Measurements from ENCODE around the gene PUS1.
A peak's percentile ranks its signal among the peaks of the same experiment; 100 is the strongest.
"Not testable (repeated sequence)": the region's sequence is repeated elsewhere in the genome, so short reads cannot be mapped to it uniquely, and the experiment has no call there.

The PUS1 gene

DNA sequence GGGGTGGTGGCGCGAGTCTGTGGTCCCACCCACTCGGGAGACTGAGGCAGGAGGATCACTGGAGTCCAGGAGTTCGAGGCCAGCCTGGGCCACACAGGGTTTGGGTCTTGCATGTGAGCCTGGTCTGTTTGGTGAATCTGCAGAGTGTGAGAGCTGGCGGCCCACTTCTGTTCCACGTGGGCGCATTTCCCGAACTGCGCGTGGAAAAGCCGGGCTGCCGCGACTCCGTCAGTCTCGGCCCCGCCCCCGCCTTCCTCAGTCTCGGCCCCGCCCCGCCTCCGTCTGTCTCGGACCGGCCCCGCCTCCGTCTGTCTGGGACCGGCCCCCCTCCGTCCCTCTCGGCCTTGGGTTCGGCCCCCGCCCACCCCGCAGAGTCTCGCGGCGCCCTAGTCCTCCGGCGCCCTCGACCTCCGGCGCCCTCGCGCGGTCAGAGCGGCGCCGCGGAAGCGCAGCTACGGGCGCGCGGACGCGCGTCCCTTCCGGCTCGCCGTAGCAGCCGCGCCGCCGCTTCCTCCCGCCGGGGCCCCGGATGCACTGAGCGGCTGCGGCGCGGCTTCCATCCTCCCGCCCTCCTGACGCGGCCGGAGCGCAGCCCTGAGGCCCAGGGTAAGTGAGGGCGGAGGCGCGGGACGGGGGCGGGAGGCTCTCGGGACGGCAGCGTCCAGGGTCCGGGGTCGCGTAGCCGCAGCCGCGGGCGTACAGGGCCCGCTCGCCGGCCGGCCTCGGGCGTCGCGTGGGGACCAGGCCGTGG lies 20.5 kb downstream of the PUS1 start, which contains the start of gene EP400:
Gene EP400 (plus strand): TSS at position 512 of the 751 bp plus-strand sequence. CDS start 10,678 bp downstream, outside the sequence.
- H3K4me3 Mint-ChIP-seq, result peak within 1 kb of the TSS; percentile 90
- H3K4me1 Mint-ChIP-seq (ENCODE audit: low read depth), result peaks cover 38% of the 10 kb centered on the region
- no peaks in the 10 kb centered on the region for H3K9me3 Mint-ChIP-seq (ENCODE audit: low read depth)
- H3K27me3 Mint-ChIP-seq, result no peaks in the 10 kb centered on the region
- H3K27ac Mint-ChIP-seq, result peak within 1 kb of the TSS; percentile 83
- no peaks in the 10 kb centered on the region for H3K36me3 Mint-ChIP-seq

DNA sequence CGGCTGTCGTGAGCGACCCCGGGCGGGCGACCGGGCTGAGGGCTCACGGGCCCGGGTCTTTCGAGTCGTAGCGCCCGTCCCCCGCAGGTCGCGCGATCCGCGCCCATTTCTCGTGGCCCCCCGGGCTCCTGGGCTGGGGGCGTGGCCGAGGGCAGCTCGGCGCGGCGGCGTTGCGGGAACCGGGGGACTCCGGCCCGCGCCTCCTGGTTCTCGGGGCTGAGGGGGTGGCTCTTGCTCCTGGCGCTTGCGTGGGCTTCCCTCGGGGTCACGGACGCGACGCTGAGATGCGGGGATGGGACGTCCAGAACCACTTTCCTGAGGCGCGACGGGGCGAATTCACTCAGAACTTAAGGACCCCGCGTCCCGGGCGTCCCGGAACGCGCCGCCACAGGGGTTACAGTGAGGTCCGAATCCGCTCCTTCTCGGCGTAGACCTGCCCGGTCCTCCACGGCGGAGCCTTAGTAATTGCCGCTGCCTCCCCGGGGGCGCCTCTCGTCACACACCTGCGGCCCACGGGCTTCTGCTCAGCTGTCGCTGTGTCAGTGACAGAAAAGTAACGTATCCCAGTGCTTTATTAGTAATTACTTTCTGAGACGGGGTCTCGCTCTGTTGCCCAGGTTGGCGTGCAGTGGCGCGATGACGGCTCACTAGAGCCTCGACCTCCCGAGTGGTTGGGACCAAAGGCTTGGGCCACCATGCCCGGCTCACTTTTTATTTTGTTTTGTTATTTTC lies 21.3 kb downstream of the PUS1 start:
- Mint-ChIP-seq H3K4me3 (peak overlapping the region; percentile 90), H3K9me3 (ENCODE audit: low read depth) (no peaks in the 10 kb centered on the region), H3K27me3 (no peaks in the 10 kb centered on the region), H3K27ac (peak overlapping the region; percentile 70), H3K36me3 (no peaks in the 10 kb centered on the region), H3K4me1 (ENCODE audit: low read depth) (peaks cover 44% of the 10 kb centered on the region)

DNA sequence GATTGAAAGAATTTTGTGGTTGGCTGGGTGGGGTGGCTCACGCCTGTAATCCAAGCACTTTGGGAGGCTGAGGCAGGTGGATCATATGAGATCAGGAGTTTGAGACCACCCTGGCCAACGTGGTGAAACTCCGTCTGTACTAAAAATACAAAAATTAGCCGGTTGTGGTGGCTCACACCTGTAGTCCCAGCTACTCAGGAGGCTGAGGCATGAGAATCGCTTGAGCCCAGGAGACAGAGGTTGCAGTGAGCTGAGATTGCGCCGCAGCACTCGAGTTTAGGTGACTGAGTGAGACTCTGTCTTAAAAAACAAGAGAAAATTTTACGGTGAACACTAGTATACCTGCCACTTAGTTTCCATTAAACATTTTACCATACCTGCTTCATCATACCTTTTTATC lies 24.7 kb downstream of the PUS1 start:
- not testable (repeated sequence) for H3K27ac Mint-ChIP-seq; H3K27me3 Mint-ChIP-seq; H3K36me3 Mint-ChIP-seq; H3K9me3 Mint-ChIP-seq (ENCODE audit: low read depth)
- Mint-ChIP-seq H3K4me1 (ENCODE audit: low read depth) (peaks cover 56% of the 10 kb centered on the region), H3K4me3 (peak overlapping the region; percentile 70)

DNA sequence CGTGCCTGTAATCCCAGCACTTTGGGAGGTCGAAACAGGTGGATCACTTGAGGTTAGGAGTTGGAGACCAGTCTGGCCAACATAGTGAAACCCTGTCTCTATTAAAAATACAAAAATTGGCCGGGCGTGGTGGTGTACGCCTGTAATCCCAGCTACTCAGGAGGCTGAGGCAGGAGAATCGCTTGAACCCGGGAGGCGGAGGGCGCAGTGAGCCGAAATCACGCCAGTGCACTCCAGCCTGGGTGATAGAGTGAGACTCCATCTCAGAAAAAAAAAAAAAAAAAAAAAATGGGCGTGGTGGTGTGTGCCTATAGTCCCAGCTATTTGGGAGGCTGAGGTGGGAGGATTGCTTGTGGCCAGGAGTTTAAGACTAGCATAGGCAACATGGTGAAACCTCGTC lies 25.4 kb downstream of the PUS1 start:
- H3K36me3 Mint-ChIP-seq; H3K27ac Mint-ChIP-seq; H3K9me3 Mint-ChIP-seq (ENCODE audit: low read depth); H3K27me3 Mint-ChIP-seq; H3K4me3 Mint-ChIP-seq: not testable (repeated sequence)
- peaks cover 58% of the 10 kb centered on the region for H3K4me1 Mint-ChIP-seq (ENCODE audit: low read depth)

DNA sequence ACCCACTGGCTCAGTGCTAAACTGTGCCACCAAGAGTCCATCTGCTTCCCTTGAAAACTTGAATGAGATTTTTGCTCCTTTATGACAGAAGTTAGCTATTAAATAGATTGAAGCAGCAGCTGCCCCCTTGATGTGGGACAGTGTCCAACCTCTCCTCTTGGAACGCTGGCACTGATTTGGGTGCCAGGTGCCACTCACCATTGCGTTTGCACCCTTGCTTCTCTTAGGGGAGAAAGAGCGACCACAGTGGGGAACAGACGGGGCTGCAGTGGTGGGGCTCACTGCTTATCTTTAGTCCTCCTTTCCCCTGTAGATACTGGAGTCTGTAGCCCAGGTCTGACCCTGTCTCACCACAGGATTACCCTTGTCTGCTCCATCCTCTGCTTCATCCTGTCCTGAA lies 30.0 kb downstream of the PUS1 start:
- no peak overlapping the region for H3K4me3 Mint-ChIP-seq
- H3K27ac Mint-ChIP-seq, result no peak overlapping the region
- no peaks in the 10 kb centered on the region for H3K9me3 Mint-ChIP-seq (ENCODE audit: low read depth)
- H3K27me3 Mint-ChIP-seq, result no peaks in the 10 kb centered on the region
- no peaks in the 10 kb centered on the region for H3K36me3 Mint-ChIP-seq
- H3K4me1 Mint-ChIP-seq (ENCODE audit: low read depth), result peaks cover 70% of the 10 kb centered on the region

DNA sequence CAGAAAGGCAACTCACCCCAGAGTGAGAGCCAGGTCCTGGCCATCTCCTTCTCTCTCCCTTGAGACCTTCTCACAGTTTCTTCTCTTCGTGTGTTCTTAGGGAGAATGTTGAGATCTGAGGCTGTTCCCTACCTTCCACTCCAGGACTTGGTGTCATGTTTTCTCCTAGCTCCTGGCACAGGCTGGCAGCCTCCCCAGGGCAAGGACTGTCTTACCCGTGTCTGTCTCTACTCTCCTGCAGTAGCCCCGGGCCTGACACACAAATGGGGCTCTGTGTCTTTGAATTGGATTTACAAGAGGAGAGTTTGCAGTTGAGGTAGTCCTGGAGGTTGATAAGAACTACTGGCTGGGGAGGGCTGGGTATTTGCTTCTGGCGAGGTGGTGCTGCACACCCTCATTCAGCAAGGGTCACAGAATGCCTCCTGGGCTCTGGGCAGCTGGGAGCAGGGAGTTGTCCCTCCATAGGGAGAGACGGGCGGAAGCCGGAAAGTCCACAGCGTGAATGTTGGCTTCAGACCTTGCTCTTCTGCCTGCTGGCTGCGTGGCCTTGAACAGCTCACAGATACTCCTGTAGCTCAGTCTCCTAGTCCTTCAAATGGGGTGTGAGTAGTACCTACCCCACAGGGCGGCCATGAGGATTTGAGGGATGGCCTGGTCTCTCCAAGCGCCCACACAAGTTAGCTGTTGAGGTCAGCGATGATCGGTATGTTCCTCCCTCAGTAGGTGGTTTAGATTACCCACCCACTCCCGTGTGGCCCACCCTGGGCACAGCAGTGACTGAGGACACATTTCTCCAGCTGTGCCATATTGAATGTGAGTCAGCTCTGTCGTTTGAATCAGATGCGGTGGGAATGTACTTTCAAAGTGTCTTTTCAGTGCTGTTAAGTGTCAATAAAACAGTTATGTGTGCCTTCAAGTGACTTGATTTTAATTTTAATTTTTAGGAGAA lies 30.8 kb downstream of the PUS1 start:
- no peaks in the 10 kb centered on the region for H3K36me3 Mint-ChIP-seq
- H3K9me3 Mint-ChIP-seq (ENCODE audit: low read depth), result no peaks in the 10 kb centered on the region
- H3K27ac Mint-ChIP-seq, result peak overlapping the region; percentile 47
- H3K27me3 Mint-ChIP-seq, result no peaks in the 10 kb centered on the region
- H3K4me3 Mint-ChIP-seq, result no peak overlapping the region
- peaks cover 71% of the 10 kb centered on the region for H3K4me1 Mint-ChIP-seq (ENCODE audit: low read depth)

DNA sequence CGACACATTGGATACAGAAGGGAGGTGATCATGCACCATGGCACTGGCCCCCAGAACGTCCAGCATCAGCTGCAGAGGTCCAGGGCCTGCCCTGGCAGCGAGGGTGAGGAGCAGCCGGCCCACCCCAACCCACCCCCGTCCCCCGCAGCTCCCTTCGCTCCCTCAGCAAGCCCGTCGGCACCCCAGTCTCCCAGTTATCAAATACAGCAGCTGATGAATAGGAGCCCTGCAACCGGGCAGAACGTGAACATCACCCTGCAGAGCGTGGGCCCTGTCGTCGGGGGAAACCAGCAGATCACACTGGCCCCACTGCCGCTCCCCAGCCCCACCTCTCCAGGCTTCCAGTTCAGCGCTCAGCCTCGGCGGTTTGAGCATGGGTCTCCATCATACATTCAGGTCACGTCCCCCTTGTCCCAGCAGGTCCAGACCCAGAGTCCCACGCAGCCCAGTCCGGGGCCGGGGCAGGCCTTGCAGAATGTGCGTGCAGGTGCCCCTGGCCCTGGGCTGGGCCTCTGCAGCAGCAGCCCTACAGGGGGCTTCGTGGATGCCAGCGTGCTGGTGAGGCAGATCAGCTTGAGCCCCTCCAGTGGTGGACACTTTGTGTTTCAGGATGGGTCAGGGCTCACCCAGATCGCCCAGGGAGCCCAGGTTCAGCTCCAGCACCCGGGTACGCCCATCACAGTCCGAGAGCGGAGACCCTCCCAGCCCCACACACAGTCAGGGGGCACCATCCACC lies 31.7 kb downstream of the PUS1 start:
- not testable (repeated sequence) for H3K4me3 Mint-ChIP-seq; H3K27ac Mint-ChIP-seq; H3K9me3 Mint-ChIP-seq (ENCODE audit: low read depth); H3K27me3 Mint-ChIP-seq; H3K36me3 Mint-ChIP-seq
- H3K4me1 Mint-ChIP-seq (ENCODE audit: low read depth), result peaks cover 73% of the 10 kb centered on the region

DNA sequence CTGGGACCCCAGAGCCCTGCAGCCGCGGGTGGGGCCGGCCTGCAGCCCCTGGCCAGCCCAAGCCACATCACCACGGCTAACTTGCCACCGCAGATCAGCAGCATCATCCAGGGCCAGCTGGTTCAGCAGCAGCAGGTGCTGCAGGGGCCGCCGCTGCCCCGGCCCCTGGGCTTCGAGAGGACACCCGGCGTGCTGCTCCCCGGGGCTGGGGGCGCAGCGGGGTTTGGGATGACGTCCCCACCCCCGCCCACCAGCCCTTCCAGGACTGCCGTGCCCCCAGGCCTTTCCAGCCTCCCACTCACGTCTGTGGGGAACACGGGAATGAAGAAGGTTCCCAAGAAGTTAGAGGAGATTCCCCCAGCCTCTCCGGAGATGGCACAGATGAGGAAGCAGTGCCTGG lies 32.3 kb downstream of the PUS1 start:
- not testable (repeated sequence) for H3K36me3 Mint-ChIP-seq; H3K27me3 Mint-ChIP-seq; H3K4me3 Mint-ChIP-seq; H3K27ac Mint-ChIP-seq; H3K9me3 Mint-ChIP-seq (ENCODE audit: low read depth)
- peaks cover 68% of the 10 kb centered on the region for H3K4me1 Mint-ChIP-seq (ENCODE audit: low read depth)

DNA sequence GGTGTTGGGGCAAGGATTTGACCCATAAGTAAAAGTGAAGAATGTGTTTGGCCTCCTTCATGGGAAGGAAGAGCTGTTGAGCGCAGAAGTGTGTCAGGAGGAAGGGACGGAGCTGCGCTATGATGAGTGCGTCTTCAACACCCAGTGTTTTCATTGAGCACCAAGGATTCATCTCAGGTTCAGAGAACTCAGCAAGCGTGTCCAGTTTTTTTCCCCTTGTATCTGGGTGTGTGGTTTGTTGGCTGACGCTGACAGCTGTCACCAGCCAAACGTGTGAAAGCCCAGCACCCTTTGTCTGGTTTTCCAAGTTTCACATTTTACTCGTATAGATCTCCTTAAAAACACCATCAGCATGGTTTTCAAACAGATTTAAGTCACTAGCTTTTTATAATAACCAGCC lies 33.0 kb downstream of the PUS1 start:
- Mint-ChIP-seq H3K36me3 (no peaks in the 10 kb centered on the region), H3K27me3 (no peaks in the 10 kb centered on the region), H3K9me3 (ENCODE audit: low read depth) (no peaks in the 10 kb centered on the region), H3K4me3 (no peak overlapping the region), H3K27ac (no peak overlapping the region), H3K4me1 (ENCODE audit: low read depth) (peaks cover 66% of the 10 kb centered on the region)

DNA sequence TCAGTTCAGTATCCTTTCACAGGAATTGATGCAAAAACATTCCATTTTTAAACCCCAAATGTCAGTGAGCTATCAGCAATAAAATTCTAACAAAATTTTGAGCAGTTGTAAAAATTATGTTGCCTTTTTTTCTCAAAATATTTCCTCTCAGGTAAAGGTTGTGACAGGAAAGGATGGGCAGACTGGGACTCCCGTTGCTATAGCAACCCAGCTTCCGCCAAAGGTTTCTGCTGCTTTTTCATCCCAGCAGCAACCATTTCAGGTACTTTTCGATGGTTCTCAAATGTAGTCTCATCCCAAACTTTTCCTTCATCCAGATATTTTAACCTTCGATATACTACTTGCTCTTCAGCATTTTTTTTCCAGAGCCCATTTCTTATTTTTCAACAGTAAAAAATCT lies 34.3 kb downstream of the PUS1 start:
- no peak overlapping the region for H3K4me3 Mint-ChIP-seq
- H3K27ac Mint-ChIP-seq, result peak overlapping the region; percentile 76
- H3K4me1 Mint-ChIP-seq (ENCODE audit: low read depth), result peaks cover 63% of the 10 kb centered on the region
- H3K9me3 Mint-ChIP-seq (ENCODE audit: low read depth), result no peaks in the 10 kb centered on the region
- H3K27me3 Mint-ChIP-seq, result no peaks in the 10 kb centered on the region
- peaks cover 5% of the 10 kb centered on the region for H3K36me3 Mint-ChIP-seq

DNA sequence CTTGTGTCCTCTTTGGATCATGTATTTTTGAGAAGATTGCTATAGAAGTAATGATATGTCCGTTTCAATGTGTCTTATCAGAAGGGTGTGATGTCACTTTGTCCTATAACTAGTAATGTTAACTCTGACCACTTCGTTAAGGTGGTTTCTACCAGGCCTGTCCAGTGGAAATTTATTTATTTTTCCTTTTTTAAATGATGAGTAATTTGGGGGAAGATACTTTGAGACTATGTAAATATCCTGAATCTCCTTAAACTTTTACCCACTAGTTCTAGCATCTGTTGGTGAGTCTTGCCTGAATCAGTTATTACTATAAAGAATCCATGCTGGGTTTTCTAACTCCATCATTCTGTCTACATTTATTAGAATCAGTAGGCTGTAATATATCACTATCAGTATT lies 36.0 kb downstream of the PUS1 start:
- H3K27me3 Mint-ChIP-seq, result no peaks in the 10 kb centered on the region
- peaks cover 6% of the 10 kb centered on the region for H3K36me3 Mint-ChIP-seq
- H3K4me3 Mint-ChIP-seq, result no peak overlapping the region
- H3K4me1 Mint-ChIP-seq (ENCODE audit: low read depth), result peaks cover 61% of the 10 kb centered on the region
- H3K9me3 Mint-ChIP-seq (ENCODE audit: low read depth), result no peaks in the 10 kb centered on the region
- no peak overlapping the region for H3K27ac Mint-ChIP-seq

DNA sequence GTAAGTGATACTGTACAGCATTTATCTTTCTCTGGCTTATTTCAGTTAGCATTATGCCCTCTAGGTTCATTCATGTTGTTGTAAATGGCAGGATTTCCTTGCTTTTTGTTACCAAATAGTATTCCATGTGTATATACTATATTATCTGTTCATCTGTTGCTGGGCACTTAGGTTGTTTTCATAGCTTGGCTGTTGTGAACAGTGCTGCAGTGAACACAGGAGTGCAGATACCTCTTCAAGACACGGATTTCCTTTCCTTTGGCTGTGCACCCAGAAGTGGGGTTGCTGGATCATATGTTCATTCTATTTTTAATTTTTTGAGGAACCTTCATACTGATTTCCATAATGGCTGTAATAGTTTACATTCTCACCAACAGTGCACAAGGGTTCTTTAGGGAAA lies 42.1 kb downstream of the PUS1 start:
- Mint-ChIP-seq H3K4me1 (ENCODE audit: low read depth) (peaks cover 49% of the 10 kb centered on the region), H3K27me3 (no peaks in the 10 kb centered on the region), H3K36me3 (peaks cover 6% of the 10 kb centered on the region), H3K27ac (no peak overlapping the region), H3K4me3 (no peak overlapping the region), H3K9me3 (ENCODE audit: low read depth) (no peaks in the 10 kb centered on the region)

DNA sequence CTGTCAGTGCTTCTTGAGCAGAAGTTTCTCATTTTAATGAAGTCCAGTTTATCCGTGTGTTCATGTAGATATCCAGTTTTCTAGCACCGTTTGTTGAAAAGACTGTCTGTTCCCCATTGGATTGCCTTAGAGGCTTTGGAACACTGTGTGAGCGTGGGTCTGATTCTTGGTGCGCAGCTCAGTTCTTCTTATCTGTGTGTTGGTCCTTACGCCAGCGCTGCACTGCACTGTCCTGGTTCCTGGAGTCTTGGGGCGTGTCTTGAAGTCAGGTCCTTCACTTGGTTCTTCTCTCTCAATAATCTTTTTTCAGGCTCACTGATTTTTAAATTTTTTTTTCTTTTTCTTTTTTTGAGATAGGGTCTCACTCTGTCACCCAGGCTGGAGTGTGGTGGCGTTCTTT lies 46.2 kb downstream of the PUS1 start:
- no peaks in the 10 kb centered on the region for H3K36me3 Mint-ChIP-seq
- H3K9me3 Mint-ChIP-seq (ENCODE audit: low read depth), result no peaks in the 10 kb centered on the region
- H3K27me3 Mint-ChIP-seq, result no peaks in the 10 kb centered on the region
- H3K4me3 Mint-ChIP-seq, result no peak overlapping the region
- H3K4me1 Mint-ChIP-seq (ENCODE audit: low read depth), result peaks cover 34% of the 10 kb centered on the region
- no peak overlapping the region for H3K27ac Mint-ChIP-seq

DNA sequence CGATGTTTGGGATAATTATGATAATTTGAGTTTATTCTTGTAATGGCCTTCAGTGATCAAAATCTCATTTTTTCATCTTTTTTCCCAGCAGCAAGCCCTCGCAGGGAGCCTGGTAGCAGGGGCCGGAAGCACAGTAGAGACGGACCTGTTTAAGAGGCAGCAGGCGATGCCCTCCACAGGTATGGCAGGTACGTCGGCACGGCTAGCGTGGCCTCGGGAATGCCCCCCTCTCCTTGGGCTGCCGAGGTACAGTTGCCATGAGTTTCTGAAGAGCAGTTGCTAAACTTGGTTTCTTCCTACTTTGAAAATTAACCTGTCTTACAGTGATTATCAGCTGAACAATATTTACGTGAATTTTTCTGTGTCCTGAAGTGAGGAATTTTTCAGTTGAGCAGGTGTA lies 50.5 kb downstream of the PUS1 start:
- no peaks in the 10 kb centered on the region for H3K9me3 Mint-ChIP-seq (ENCODE audit: low read depth)
- peaks cover 2% of the 10 kb centered on the region for H3K36me3 Mint-ChIP-seq
- H3K27ac Mint-ChIP-seq, result no peak overlapping the region
- no peaks in the 10 kb centered on the region for H3K27me3 Mint-ChIP-seq
- peaks cover 17% of the 10 kb centered on the region for H3K4me1 Mint-ChIP-seq (ENCODE audit: low read depth)
- H3K4me3 Mint-ChIP-seq, result no peak overlapping the region
